H9 (cell line): ENCODE data around the gene R3HDM2. TPM values are rescaled to one million over a fixed set of nuclear protein-coding genes. Genes with fewer than 3 reads are reported as not detected.

Source experiments
- DNase-seq: peaks from one replicate; pipeline ENCODE4 v3.0.0-alpha.2; 2017
- H2AFZ ChIP-seq: one replicate; pipeline ENCODE4 v1.6.1; 2013; ENCODE audit warnings: mild to moderate bottlenecking, low read length, control low read depth, moderate library complexity
- H2AK5ac ChIP-seq: 2 replicates; pipeline ENCODE4 v1.6.1; 2013; ENCODE audit warnings: low read length, control low read depth, mixed read lengths; ENCODE audit not compliant: insufficient read length
- H2BK120ac ChIP-seq: one replicate; pipeline ENCODE4 v1.6.1; 2013; ENCODE audit warnings: low read depth, mild to moderate bottlenecking, low read length, control low read depth, inconsistent platforms; ENCODE audit not compliant: poor library complexity, severe bottlenecking
- H2BK12ac ChIP-seq: 2 replicates; pipeline ENCODE4 v1.6.1; 2013; ENCODE audit warnings: low read length, control low read depth, mixed read lengths, low read depth; ENCODE audit not compliant: insufficient read length
- H2BK15ac ChIP-seq: 2 replicates; pipeline ENCODE4 v1.6.1; 2013; ENCODE audit warnings: low read depth, low read length, control low read depth
- H2BK20ac ChIP-seq: one replicate; pipeline ENCODE4 v1.6.1; 2013; ENCODE audit warnings: low read depth, mild to moderate bottlenecking, low read length, control low read depth, inconsistent platforms; ENCODE audit not compliant: poor library complexity, severe bottlenecking
- H2BK5ac ChIP-seq: 2 replicates; pipeline ENCODE4 v1.6.1; 2013; ENCODE audit warnings: low read length, control low read depth, mixed read lengths; ENCODE audit not compliant: insufficient read length
- H3K14ac ChIP-seq: 2 replicates; pipeline ENCODE4 v1.6.1; 2013; ENCODE audit warnings: low read length, control low read depth; ENCODE audit not compliant: insufficient read depth
- H3K18ac ChIP-seq: 2 replicates; pipeline ENCODE4 v1.6.1; 2013; ENCODE audit warnings: low read depth, mild to moderate bottlenecking, mixed read lengths, low read length, control low read depth; ENCODE audit not compliant: insufficient read length
- H3K23ac ChIP-seq: 2 replicates; pipeline ENCODE4 v1.6.1; 2013; ENCODE audit warnings: low read length, control low read depth, mixed read lengths, low read depth; ENCODE audit not compliant: insufficient read length
- H3K23me2 ChIP-seq: 2 replicates; pipeline ENCODE4 v1.6.1; 2013; ENCODE audit warnings: low read depth, mild to moderate bottlenecking, mixed read lengths, low read length, control low read depth; ENCODE audit not compliant: insufficient read length, poor library complexity, severe bottlenecking
- H3K27ac ChIP-seq: 2 replicates; pipeline ENCODE4 v1.5.1; 2013; ENCODE audit warnings: low read length, control low read depth, mixed read lengths, low read depth; ENCODE audit not compliant: insufficient read length
- H3K27me3 ChIP-seq: 2 replicates; pipeline ENCODE4 v1.6.1; 2013; ENCODE audit warnings: low read length, control low read depth, inconsistent platforms; ENCODE audit not compliant: insufficient read depth
- H3K4ac ChIP-seq: 2 replicates; pipeline ENCODE4 v1.6.1; 2013; ENCODE audit warnings: low read depth, mild to moderate bottlenecking, control low read depth, inconsistent platforms, low read length, moderate library complexity
- H3K4me1 ChIP-seq: 2 replicates; pipeline ENCODE4 v1.6.1; 2013; ENCODE audit warnings: low read length, control low read depth, inconsistent platforms; ENCODE audit not compliant: insufficient read depth
- H3K4me2 ChIP-seq: 2 replicates; pipeline ENCODE4 v1.6.1; 2013; ENCODE audit warnings: low read length, control low read depth, mixed read lengths; ENCODE audit not compliant: insufficient read length, insufficient read depth
- H3K56ac ChIP-seq: 2 replicates; pipeline ENCODE4 v1.6.1; 2013; ENCODE audit warnings: low read depth, mild to moderate bottlenecking, mixed read lengths, low read length, control low read depth; ENCODE audit not compliant: insufficient read length
- H3K79me1 ChIP-seq: 2 replicates; pipeline ENCODE4 v1.6.1; 2013; ENCODE audit warnings: low read depth, mild to moderate bottlenecking, moderate library complexity, low read length, control low read depth, inconsistent platforms; ENCODE audit not compliant: insufficient read depth, poor library complexity, severe bottlenecking
- H3K79me2 ChIP-seq: 2 replicates; pipeline ENCODE4 v1.6.1; 2013; ENCODE audit warnings: low read length, control low read depth, inconsistent platforms; ENCODE audit not compliant: insufficient read depth
- H3K9ac ChIP-seq: 2 replicates; pipeline ENCODE4 v1.6.1; 2013; ENCODE audit warnings: low read length, control low read depth, mixed read lengths; ENCODE audit not compliant: insufficient read length; ENCODE audit errors: extremely low read depth
- H3K9me3 ChIP-seq: one replicate; pipeline ENCODE4 v1.6.1; 2013; ENCODE audit warnings: low read depth, low read length, inconsistent platforms; ENCODE audit not compliant: control insufficient read depth
- H3T11ph ChIP-seq: one replicate; pipeline ENCODE4 v1.6.1; 2013; ENCODE audit warnings: mild to moderate bottlenecking, low read length, control low read depth, inconsistent platforms
- H4K20me1 ChIP-seq: one replicate; pipeline ENCODE4 v1.6.1; 2013; ENCODE audit not compliant: control insufficient read depth, insufficient read length, insufficient read depth
- H4K5ac ChIP-seq: 2 replicates; pipeline ENCODE4 v1.6.1; 2013; ENCODE audit warnings: low read depth, mild to moderate bottlenecking, mixed read lengths, low read length, control low read depth; ENCODE audit not compliant: insufficient read length
- H4K8ac ChIP-seq: replicated peaks from 2 replicates; pipeline ENCODE4 v1.6.1; 2013; ENCODE audit warnings: low read length, control low read depth, mixed read lengths, low read depth; ENCODE audit not compliant: insufficient read length
- H4K91ac ChIP-seq: 2 replicates; pipeline ENCODE4 v1.6.1; 2013; ENCODE audit warnings: low read depth, mild to moderate bottlenecking, moderate library complexity, mixed read lengths, low read length, control low read depth; ENCODE audit not compliant: insufficient read length
- H3K27ac Mint-ChIP-seq, 3 experiments: 2 replicates in 2 of 3; 3 replicates in 1 of 3; pipeline ENCODE4 v1.8.0; 2020 to 2021; ENCODE audit warnings: mixed read lengths in 3 of 3, mild to moderate bottlenecking in 1 of 3, moderate library complexity in 1 of 3
- H3K27me3 Mint-ChIP-seq: 2 replicates; pipeline ENCODE4 v1.8.0; 2021; ENCODE audit warnings: low read depth, mild to moderate bottlenecking, moderate library complexity, mixed read lengths
- H3K36me3 Mint-ChIP-seq, 3 experiments: 2 replicates in 2 of 3; 3 replicates in 1 of 3; pipeline ENCODE4 v1.8.0; 2020 to 2021; ENCODE audit warnings: low read depth in 3 of 3, mixed read lengths in 3 of 3; ENCODE audit not compliant: insufficient read depth in 1 of 3
- H3K4me1 Mint-ChIP-seq, 2 experiments: 2 replicates each; pipeline ENCODE4 v1.8.0; 2020; ENCODE audit warnings: mixed read lengths in 2 of 2
- H3K4me3 Mint-ChIP-seq, 2 experiments: 2 replicates in 1 of 2; 3 replicates in 1 of 2; pipeline ENCODE4 v1.8.0; 2020 to 2021; ENCODE audit warnings: mild to moderate bottlenecking in 2 of 2, mixed read lengths in 2 of 2, moderate library complexity in 1 of 2
- H3K9me3 Mint-ChIP-seq, 2 experiments: 2 replicates in 1 of 2; 3 replicates in 1 of 2; pipeline ENCODE4 v1.8.0; 2020; ENCODE audit warnings: mild to moderate bottlenecking in 2 of 2, mixed read lengths in 2 of 2, moderate library complexity in 1 of 2
- CTCF ChIP-seq: fragments of 200-600 bp; sonication (generic); conservative IDR thresholded peaks from 3 replicates; pipeline ENCODE4 v1.8.0; 2021; ENCODE audit warnings: antibody characterized with exemption, mild to moderate bottlenecking
- WGBS: extraction: QIAGEN DNeasy Blood & Tissue Kit; methylation state at CpG from one replicate; pipeline ENCODE4 v1.1.7; 2013; ENCODE audit warnings: missing lambda C conversion rate, low lambda C conversion rate, mixed read lengths; ENCODE audit not compliant: insufficient read length; ENCODE audit errors: extremely low coverage; 5-methylcytosine and 5-hydroxymethylcytosine counted together
- total RNA-seq: library from RNA; stranded (reverse); gene quantifications from 2 replicates; pipeline ENCODE4 v1.2.1, GENCODE V29; 2021

R3HDM2 gene
- total RNA-seq, 1 experiment from 2014 or later, result 43.9 TPM

DNA sequence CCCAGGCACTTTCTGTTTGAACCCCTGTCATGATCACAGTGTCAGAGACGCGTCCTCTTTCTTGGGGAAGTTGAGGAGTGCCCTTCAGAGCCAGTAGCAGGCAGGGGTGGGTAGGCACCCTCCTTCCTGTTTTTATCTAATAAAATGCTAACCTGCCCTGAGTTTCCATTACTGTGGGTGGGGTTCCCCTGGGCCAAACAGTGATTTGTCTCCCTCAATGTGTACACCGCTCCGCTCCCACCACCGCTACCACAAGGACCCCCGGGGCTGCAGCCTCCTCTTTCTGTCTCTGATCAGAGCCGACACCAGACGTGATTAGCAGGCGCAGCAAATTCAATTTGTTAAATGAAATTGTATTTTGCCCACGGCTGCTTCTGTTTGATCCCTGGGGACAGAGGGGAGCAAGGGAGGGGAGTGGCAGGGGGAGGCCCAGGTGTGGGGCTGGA is 196.2 kb downstream of the R3HDM2 start:
- Histone ChIP-seq H3K23me2 (peaks cover 24% of the 10 kb centered on the region), H3K18ac (no peak overlapping the region), H4K91ac (no peak overlapping the region), H3K79me2 (peaks cover 5% of the 10 kb centered on the region; the same call in 1 of the 2 replicates), H2BK120ac (no peak overlapping the region), H3K4ac (no peak overlapping the region), H4K5ac (no peak overlapping the region), H3K9me3 (no peaks in the 10 kb centered on the region), H2BK20ac (no peak overlapping the region), H4K20me1 (peaks cover 4% of the 10 kb centered on the region), H2AK5ac (no peak overlapping the region), H3K4me1 (no peaks in the 10 kb centered on the region; the same call in 1 of the 2 replicates), H3K23ac (no peak overlapping the region), H3K27ac (no peak overlapping the region), H2AFZ (no peak overlapping the region), H3K79me1 (peaks cover 5% of the 10 kb centered on the region), H3K14ac (no peak overlapping the region), H3K9ac (no peak overlapping the region), H3K56ac (no peak overlapping the region), H3K4me2 (no peak overlapping the region), H3T11ph (no peak overlapping the region), H2BK15ac (no peak overlapping the region), H2BK5ac (no peak overlapping the region), H4K8ac (no peak overlapping the region), H2BK12ac (no peak overlapping the region), H3K27me3 (peaks cover 28% of the 10 kb centered on the region; the same call in 1 of the 2 replicates)
- TF ChIP-seq CTCF, result no peak
- no peaks in the 10 kb centered on the region for H3K9me3 Mint-ChIP-seq
- peaks cover 51% of the 10 kb centered on the region for H3K27me3 Mint-ChIP-seq
- WGBS, result no CpG with 5 or more reads among the region's 10 CpGs
- H3K4me3 Mint-ChIP-seq, result no peak overlapping the region; a peak in 1 of 5 replicates
- peaks cover 45 to 59% of the 10 kb centered on the region in 2 experiments for H3K4me1 Mint-ChIP-seq
- H3K27ac Mint-ChIP-seq, result no peak overlapping the region; a peak in 1 of 7 replicates
- peaks cover 45 to 52% (median 47%) of the 10 kb centered on the region in 3 experiments for H3K36me3 Mint-ChIP-seq
- no peak for DNase-seq
